HepG2 (cell line): ENCODE results near the gene PARN. TPM values are rescaled to one million over a fixed set of nuclear protein-coding genes. Genes with fewer than 3 reads are reported as not detected.

Experiments
- ARHGAP35 ChIP-seq: sonication (generic); formaldehyde crosslinking; IDR thresholded peaks from 2 replicates; pipeline ENCODE4 v1.9.0; 2022; ENCODE audit warnings: mild to moderate bottlenecking, inconsistent platforms, moderate library complexity, missing genetic modification reagents, borderline replicate concordance
- CEBPB ChIP-seq: IDR thresholded peaks from 2 replicates; pipeline ENCODE4 v1.6.1; 2011; ENCODE audit warnings: low read depth, low read length, improper control_type of control experiment, borderline replicate concordance
- CREBL2 ChIP-seq: sonication (generic); formaldehyde crosslinking; IDR thresholded peaks from 2 replicates; pipeline ENCODE4 v1.8.1; 2023; ENCODE audit warnings: missing genetic modification reagents, mild to moderate bottlenecking, borderline replicate concordance
- FOXK1 ChIP-seq: sonication (generic); formaldehyde crosslinking; IDR thresholded peaks from 2 replicates; pipeline ENCODE4 v1.4.0; 2020; ENCODE audit warnings: low read depth, missing genetic modification reagents, borderline replicate concordance
- HDAC2 ChIP-seq: sonication (generic); formaldehyde crosslinking; IDR thresholded peaks from 2 replicates; pipeline ENCODE4 v1.4.0; 2020; ENCODE audit warnings: missing genetic modification reagents
- HDAC6 ChIP-seq: fragments of 200-600 bp; sonication (generic); IDR thresholded peaks from 2 replicates; pipeline ENCODE4 v1.7.0; 2017; ENCODE audit warnings: mild to moderate bottlenecking, antibody characterized with exemption, low read length, low read depth
- KLF9 ChIP-seq: IDR thresholded peaks from 2 replicates; pipeline ENCODE4 v1.6.1; 2016; ENCODE audit warnings: low read depth
- MBNL3 ChIP-seq: fragments of 250-450 bp; sonication (Bioruptor Pico); conservative IDR thresholded peaks from 2 replicates; pipeline ENCODE4 v1.8.0; 2022; ENCODE audit warnings: mild to moderate bottlenecking, inconsistent platforms
- MED1 ChIP-seq: sonication (generic); formaldehyde crosslinking; IDR thresholded peaks from 2 replicates; pipeline ENCODE4 v1.4.0; 2020; ENCODE audit warnings: missing genetic modification reagents
- NFE2L1 ChIP-seq: sonication (generic); formaldehyde crosslinking; IDR thresholded peaks from 2 replicates; pipeline ENCODE4 v1.4.0; 2020; ENCODE audit warnings: missing genetic modification reagents, mild to moderate bottlenecking, borderline replicate concordance
- NR3C1 ChIP-seq: sonication (generic); formaldehyde crosslinking; IDR thresholded peaks from 2 replicates; pipeline ENCODE4 v1.4.0; 2020; ENCODE audit warnings: missing genetic modification reagents
- PHB2 ChIP-seq: fragments of 450-650 bp; IDR thresholded peaks from 2 replicates; pipeline ENCODE4 v1.6.1; 2018; ENCODE audit not compliant: partially characterized antibody
- PHF20 ChIP-seq: sonication (generic); formaldehyde crosslinking; IDR thresholded peaks from 2 replicates; pipeline ENCODE4 v1.5.0; 2020; ENCODE audit warnings: mild to moderate bottlenecking, missing genetic modification reagents
- PHF8 ChIP-seq: sonication (generic); formaldehyde crosslinking; IDR thresholded peaks from 2 replicates; pipeline ENCODE4 v1.5.0; 2020; ENCODE audit warnings: missing genetic modification reagents
- POLR2A ChIP-seq, 2 experiments: IDR thresholded peaks; 2 replicates each; pipeline ENCODE4 v1.6.1; 2011; ENCODE audit warnings: low read depth in 2 of 2, low read length in 2 of 2, mild to moderate bottlenecking in 1 of 2, moderate library complexity in 1 of 2; ENCODE audit not compliant: insufficient read depth in 1 of 2
- REL ChIP-seq: sonication (generic); formaldehyde crosslinking; conservative IDR thresholded peaks from 2 replicates; pipeline ENCODE4 v1.8.0; 2022; ENCODE audit warnings: mild to moderate bottlenecking, missing genetic modification reagents, moderate library complexity
- YEATS2 ChIP-seq: sonication (generic); formaldehyde crosslinking; IDR thresholded peaks from 2 replicates; pipeline ENCODE4 v1.4.0; 2020; ENCODE audit warnings: missing genetic modification reagents, borderline replicate concordance
- ZBTB20 ChIP-seq: sonication (generic); formaldehyde crosslinking; IDR thresholded peaks from 2 replicates; pipeline ENCODE4 v1.8.1; 2023; ENCODE audit warnings: missing genetic modification reagents, low read depth, mild to moderate bottlenecking, borderline replicate concordance
- ZBTB26 ChIP-seq: IDR thresholded peaks from 2 replicates; pipeline ENCODE4 v1.6.1; 2016; ENCODE audit warnings: missing compliant biosample characterization, missing genetic modification reagents, borderline replicate concordance
- ZBTB38 ChIP-seq: sonication (generic); formaldehyde crosslinking; IDR thresholded peaks from 2 replicates; pipeline ENCODE4 v1.5.1; 2020; ENCODE audit warnings: mild to moderate bottlenecking, missing genetic modification reagents
- ZNF12 ChIP-seq: sonication (generic); formaldehyde crosslinking; IDR thresholded peaks from 2 replicates; pipeline ENCODE4 v1.5.0; 2020; ENCODE audit warnings: missing genetic modification reagents
- ZNF207 ChIP-seq: fragments of 450-650 bp; IDR thresholded peaks from 2 replicates; pipeline ENCODE4 v1.6.1; 2016; ENCODE audit warnings: antibody characterized with exemption, borderline replicate concordance
- ZNF253 ChIP-seq: sonication (generic); formaldehyde crosslinking; IDR thresholded peaks from 2 replicates; pipeline ENCODE4 v1.8.0; 2022; ENCODE audit warnings: mild to moderate bottlenecking, missing genetic modification reagents, borderline replicate concordance
- ZNF292 ChIP-seq: sonication (generic); formaldehyde crosslinking; IDR thresholded peaks from 2 replicates; pipeline ENCODE4 v1.8.1; 2022; ENCODE audit warnings: mild to moderate bottlenecking, low read depth, missing genetic modification reagents, borderline replicate concordance
- ZNF335 ChIP-seq: sonication (generic); formaldehyde crosslinking; IDR thresholded peaks from 2 replicates; pipeline ENCODE4 v1.4.0; 2020; ENCODE audit warnings: missing genetic modification reagents
- ZNF362 ChIP-seq: sonication (generic); formaldehyde crosslinking; IDR thresholded peaks from 2 replicates; pipeline ENCODE4 v1.4.0; 2020; ENCODE audit warnings: missing genetic modification reagents, mild to moderate bottlenecking, borderline replicate concordance
- ZNF430 ChIP-seq: sonication (generic); formaldehyde crosslinking; IDR thresholded peaks from 2 replicates; pipeline ENCODE4 v1.9.0; 2021; ENCODE audit warnings: mild to moderate bottlenecking, missing genetic modification reagents
- ZNF761 ChIP-seq: sonication (generic); formaldehyde crosslinking; conservative IDR thresholded peaks from 2 replicates; pipeline ENCODE4 v1.4.0; 2020; ENCODE audit warnings: mild to moderate bottlenecking, missing genetic modification reagents
- ZSCAN31 ChIP-seq: sonication (generic); formaldehyde crosslinking; IDR thresholded peaks from 2 replicates; pipeline ENCODE4 v1.5.0; 2020; ENCODE audit warnings: low read depth, mild to moderate bottlenecking, missing genetic modification reagents
- polyA plus RNA-seq, 8 experiments: library from polyadenylated mRNA; depleted of rRNA in 3 of 8; stranded (reverse) in 7 of 8; unstranded in 1 of 8; fragments of >200 nt; fragmentation: Illumina TruSeq in 4 of 8; extraction: Trizol in 4 of 8; gene quantifications; 2 replicates each; pipeline versions ENCODE4 v1.2.1 to v1.2.3, GENCODE V29; 2011 to 2016; ENCODE audit warnings: low read depth in 4 of 8, missing spikeins in 1 of 8, mixed read lengths in 1 of 8; ENCODE audit not compliant: insufficient read depth in 1 of 8
- total RNA-seq, 5 experiments: library from RNA; depleted of rRNA; stranded (reverse); fragments of >200 nt; fragmentation: Illumina TruSeq; extraction: Trizol; gene quantifications; 2 replicates each; pipeline ENCODE4 v1.2.3, GENCODE V29; 2016; ENCODE audit warnings: low read depth in 1 of 5

The PARN gene
- total and polyA plus RNA-seq, 2 of the 13 experiments (the other 11 are each of a cell fraction or from before 2014, with no cell fraction given): 13.3 to 47.6 TPM

GRCh38 chr16:14562691-14563491 lies 67.2 kb downstream of the PARN start (continued):
- TF ChIP-seq HDAC6: no peak
- no peak for TF ChIP-seq PHB2
- no peak for TF ChIP-seq ARHGAP35 (CRISPR knock-in tag)
- no peak for TF ChIP-seq ZNF207
- TF ChIP-seq CEBPB: peak; percentile 99
- TF ChIP-seq ZNF362 (CRISPR knock-in tag): peak; percentile 56; the same call in 1 of the 2 replicates
- no peak for TF ChIP-seq PHF8 (CRISPR knock-in tag)
- no peak for TF ChIP-seq NFE2L1 (CRISPR knock-in tag)
- no peak for TF ChIP-seq PHF20 (CRISPR knock-in tag)
- TF ChIP-seq CREBL2 (CRISPR knock-in tag): no peak
- no peak for TF ChIP-seq REL
- TF ChIP-seq ZNF253: no peak
- TF ChIP-seq ZBTB38 (CRISPR knock-in tag): peak; percentile 60; the same call in 1 of the 2 replicates
- no peak; a peak in 1 of 4 replicates for TF ChIP-seq POLR2A (IDR thresholded peaks at IDR 0.05; ENCODE audit: insufficient read depth in 1 of 2, low read depth in 2 of 2, low read length in 2 of 2)
- TF ChIP-seq ZNF430 (CRISPR knock-in tag): 0 out of 2 replicates have a peak, but pooled peaks have one; percentile 47
- TF ChIP-seq ZNF292 (CRISPR knock-in tag): no peak; the same call in 1 of the 2 replicates
- TF ChIP-seq KLF9 (CRISPR knock-in tag): peak; percentile 55; the same call in 1 of the 2 replicates
- TF ChIP-seq ZBTB20 (CRISPR knock-in tag): no peak
- peak; percentile 95 for TF ChIP-seq HDAC2 (CRISPR knock-in tag)
- TF ChIP-seq ZBTB26 (CRISPR knock-in tag): 0 out of 2 replicates have a peak, but pooled peaks have one; percentile 43
- TF ChIP-seq ZNF335 (CRISPR knock-in tag): peak; percentile 73
- no peak; the same call in 1 of the 2 replicates for TF ChIP-seq ZNF761 (CRISPR knock-in tag)
- TF ChIP-seq NR3C1: no peak
- TF ChIP-seq FOXK1 (CRISPR knock-in tag): peak; percentile 72; the same call in 1 of the 2 replicates
- TF ChIP-seq MED1 (CRISPR knock-in tag): peak; percentile 87
- peak; percentile 68; the same call in 1 of the 2 replicates for TF ChIP-seq ZSCAN31 (CRISPR knock-in tag)
- TF ChIP-seq YEATS2 (CRISPR knock-in tag): peak; percentile 78; the same call in 1 of the 2 replicates
- TF ChIP-seq MBNL3 (CRISPR knock-in tag): no peak
- peak; percentile 54; the same call in 1 of the 2 replicates for TF ChIP-seq ZNF12
